Neural cell (in vitro differentiated cells): ENCODE results near the gene OBI1. TPM values are rescaled to one million over a fixed set of nuclear protein-coding genes. Genes with fewer than 3 reads are reported as not detected.

Experiments used
- H2AFZ ChIP-seq: fragments of 200-600, 300-800 bp; sonication (generic), shearing (Covaris generic); 2 replicates; pipeline ENCODE4 v1.6.0; 2014; ENCODE audit warnings: low read depth, mild to moderate bottlenecking, antibody characterized with exemption, low read length, moderate library complexity
- H3F3A ChIP-seq: fragments of 200-600 bp; shearing (Covaris generic); 2 replicates; pipeline ENCODE4 v1.6.1; 2016; ENCODE audit warnings: mild to moderate bottlenecking, moderate library complexity, mixed read lengths, antibody characterized with exemption, low read length; ENCODE audit not compliant: insufficient read depth, poor library complexity, severe bottlenecking
- H3K27ac ChIP-seq: fragments of 200-600, 300-800 bp; sonication (generic), shearing (Covaris generic); 2 replicates; pipeline ENCODE4 v1.5.1; 2014; ENCODE audit warnings: mild to moderate bottlenecking, low read length, moderate library complexity
- H3K27me3 ChIP-seq: fragments of 300-800, 200-600 bp; sonication (generic), shearing (Covaris generic); 2 replicates; pipeline ENCODE4 v1.6.0; 2014; ENCODE audit warnings: mild to moderate bottlenecking, low read depth, low read length, moderate library complexity; ENCODE audit not compliant: insufficient read depth
- H3K36me3 ChIP-seq: fragments of 300-800, 200-600 bp; sonication (generic), shearing (Covaris generic); 2 replicates; pipeline ENCODE4 v1.5.1; 2014; ENCODE audit warnings: mild to moderate bottlenecking, antibody characterized with exemption, low read length, moderate library complexity; ENCODE audit not compliant: insufficient read depth
- H3K4me2 ChIP-seq: fragments of 300-800, 200-600 bp; sonication (generic), shearing (Covaris generic); 2 replicates; pipeline ENCODE4 v1.6.0; 2014; ENCODE audit warnings: mild to moderate bottlenecking, low read length
- H3K4me3 ChIP-seq: fragments of 300-800, 200-600 bp; sonication (generic), shearing (Covaris generic); 2 replicates; pipeline ENCODE4 v1.5.1; 2014; ENCODE audit warnings: mild to moderate bottlenecking, low read length, moderate library complexity
- H3K79me2 ChIP-seq: fragments of 200-600 bp; shearing (Covaris generic); replicated peaks from 2 replicates; pipeline ENCODE4 v1.6.0; 2014; ENCODE audit warnings: mild to moderate bottlenecking, low read length, moderate library complexity; ENCODE audit not compliant: insufficient read depth
- H3K9ac ChIP-seq: fragments of 300-800, 200-600 bp; sonication (generic), shearing (Covaris generic); 2 replicates; pipeline ENCODE4 v1.6.1; 2016; ENCODE audit warnings: mild to moderate bottlenecking, low read length, mixed read lengths
- H3K9me2 ChIP-seq: fragments of 200-600 bp; shearing (Covaris generic); 2 replicates; pipeline ENCODE4 v1.6.1; 2016; ENCODE audit warnings: mild to moderate bottlenecking, low read length, mixed read lengths; ENCODE audit not compliant: insufficient read depth
- H3K9me3 ChIP-seq: fragments of 200-600, 300-800 bp; sonication (generic), shearing (Covaris generic); 2 replicates; pipeline ENCODE4 v1.6.1; 2016; ENCODE audit warnings: mild to moderate bottlenecking, mixed run types, low read length, moderate library complexity, mixed read lengths
- H4K20me1 ChIP-seq: fragments of 200-600 bp; shearing (Covaris generic); 2 replicates; pipeline ENCODE4 v1.6.1; 2016; ENCODE audit warnings: mild to moderate bottlenecking, mixed run types; ENCODE audit not compliant: insufficient read depth
- EZH2 ChIP-seq: fragments of 200-600, 300-800 bp; shearing (Covaris generic), sonication (generic); IDR thresholded peaks from 2 replicates; pipeline ENCODE4 v1.6.1; 2014; ENCODE audit warnings: antibody characterized with exemption, low read length, borderline replicate concordance, mild to moderate bottlenecking; ENCODE audit not compliant: insufficient read depth, poor library complexity, severe bottlenecking
- MXI1 ChIP-seq: fragments of 450-650 bp; conservative IDR thresholded peaks from 2 replicates; pipeline ENCODE4 v1.6.1; 2014; ENCODE audit warnings: antibody characterized with exemption, mild to moderate bottlenecking; ENCODE audit not compliant: poor library complexity, severe bottlenecking
- POLR2AphosphoS5 ChIP-seq: IDR thresholded peaks from 2 replicates; pipeline ENCODE4 v1.6.1; 2012
- RAD21 ChIP-seq: fragments of 450-650 bp; conservative IDR thresholded peaks from 2 replicates; pipeline ENCODE4 v1.6.1; 2014; ENCODE audit warnings: antibody characterized with exemption, mild to moderate bottlenecking, moderate library complexity
- REST ChIP-seq: IDR thresholded peaks from 2 replicates; pipeline ENCODE4 v1.6.1; 2012; ENCODE audit warnings: borderline replicate concordance
- TAF1 ChIP-seq: IDR thresholded peaks from 2 replicates; pipeline ENCODE4 v1.6.1; 2012; ENCODE audit warnings: low read depth
- polyA plus RNA-seq: library from polyadenylated mRNA; depleted of rRNA; stranded (reverse); fragments of >200 nt; gene quantifications from 2 replicates; pipeline ENCODE4 v1.2.3, GENCODE V29; 2014

The OBI1 gene
- polyA plus RNA-seq, 1 donor from 2014 or later: 40.1 TPM

DNA sequence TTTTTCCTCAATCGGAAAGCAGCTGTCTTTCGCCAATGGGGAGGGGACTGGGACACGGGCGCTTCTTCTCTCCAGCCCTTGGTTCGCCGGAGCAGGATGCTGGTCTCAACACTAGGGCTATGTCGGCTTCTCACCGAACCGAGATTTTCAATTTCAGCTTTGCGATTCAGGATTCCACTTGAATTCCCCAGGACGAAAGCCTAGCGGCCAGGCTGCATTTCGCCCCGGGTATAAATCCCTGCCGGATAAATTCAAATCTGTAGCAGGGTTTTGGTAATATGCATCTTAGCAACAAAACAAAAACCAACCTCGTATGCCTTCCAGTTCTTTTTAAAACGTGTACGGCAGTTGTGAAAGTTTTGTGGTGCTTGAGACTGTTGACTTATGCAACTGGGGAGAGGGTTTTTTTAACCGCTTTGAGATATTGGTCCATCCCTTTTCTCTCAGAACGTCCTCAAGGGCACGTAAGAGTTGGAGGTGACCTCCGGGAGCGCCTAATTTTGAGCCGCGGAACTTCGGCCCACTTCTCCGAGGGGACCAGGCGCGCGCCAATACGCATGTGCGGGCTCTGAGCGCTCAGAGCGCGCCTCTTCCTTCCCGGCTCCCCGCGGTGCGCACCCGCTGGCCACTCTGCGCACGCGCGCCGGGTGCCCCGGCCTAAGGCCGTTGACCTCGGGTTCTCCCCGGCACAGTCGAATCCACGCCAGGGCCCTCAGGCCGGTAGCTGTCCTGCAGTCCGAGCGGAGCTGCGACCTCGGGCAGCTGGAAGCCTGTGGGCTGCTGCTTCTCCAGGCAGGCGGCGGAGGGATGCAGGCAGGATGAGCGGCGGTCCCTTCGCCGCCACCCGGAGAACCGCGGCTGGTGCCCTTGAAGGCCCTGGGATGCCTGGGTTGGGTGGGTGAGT, 63.2 kb downstream of the OBI1 start:
- Histone ChIP-seq H3K4me3 (peak overlapping the region; percentile 48), H3K9me2 (no peaks in the 10 kb centered on the region), H3K27me3 (peaks cover 100% of the 10 kb centered on the region), H3K9me3 (no peaks in the 10 kb centered on the region), H4K20me1 (no peaks in the 10 kb centered on the region), H3F3A (no peaks in the 10 kb centered on the region), H3K4me2 (no peak overlapping the region), H2AFZ (no peak overlapping the region), H3K9ac (no peak overlapping the region), H3K27ac (no peak overlapping the region), H3K36me3 (no peaks in the 10 kb centered on the region), H3K79me2 (no peaks in the 10 kb centered on the region)
- TF ChIP-seq EZH2: peak; percentile 88
- no peak for TF ChIP-seq TAF1

- no peak overlapping the region for H3K9ac ChIP-seq
- H3K9me3 ChIP-seq: no peaks in the 10 kb centered on the region
- H2AFZ ChIP-seq: no peak overlapping the region
- no peak overlapping the region for H3K4me3 ChIP-seq
- no peaks in the 10 kb centered on the region for H4K20me1 ChIP-seq
- no peak overlapping the region for H3K27ac ChIP-seq
- H3K27me3 ChIP-seq: peaks cover 100% of the 10 kb centered on the region
- H3K79me2 ChIP-seq: no peaks in the 10 kb centered on the region
- no peaks in the 10 kb centered on the region for H3F3A ChIP-seq
- peak; percentile 29 for TF ChIP-seq EZH2
- TF ChIP-seq MXI1: no peak
- no peak overlapping the region for H3K4me2 ChIP-seq
- no peaks in the 10 kb centered on the region for H3K9me2 ChIP-seq
- H3K36me3 ChIP-seq: no peaks in the 10 kb centered on the region
Measured at GRCh38 chr13:78594456-78594975, 64.4 kb downstream of the OBI1 start.

DNA sequence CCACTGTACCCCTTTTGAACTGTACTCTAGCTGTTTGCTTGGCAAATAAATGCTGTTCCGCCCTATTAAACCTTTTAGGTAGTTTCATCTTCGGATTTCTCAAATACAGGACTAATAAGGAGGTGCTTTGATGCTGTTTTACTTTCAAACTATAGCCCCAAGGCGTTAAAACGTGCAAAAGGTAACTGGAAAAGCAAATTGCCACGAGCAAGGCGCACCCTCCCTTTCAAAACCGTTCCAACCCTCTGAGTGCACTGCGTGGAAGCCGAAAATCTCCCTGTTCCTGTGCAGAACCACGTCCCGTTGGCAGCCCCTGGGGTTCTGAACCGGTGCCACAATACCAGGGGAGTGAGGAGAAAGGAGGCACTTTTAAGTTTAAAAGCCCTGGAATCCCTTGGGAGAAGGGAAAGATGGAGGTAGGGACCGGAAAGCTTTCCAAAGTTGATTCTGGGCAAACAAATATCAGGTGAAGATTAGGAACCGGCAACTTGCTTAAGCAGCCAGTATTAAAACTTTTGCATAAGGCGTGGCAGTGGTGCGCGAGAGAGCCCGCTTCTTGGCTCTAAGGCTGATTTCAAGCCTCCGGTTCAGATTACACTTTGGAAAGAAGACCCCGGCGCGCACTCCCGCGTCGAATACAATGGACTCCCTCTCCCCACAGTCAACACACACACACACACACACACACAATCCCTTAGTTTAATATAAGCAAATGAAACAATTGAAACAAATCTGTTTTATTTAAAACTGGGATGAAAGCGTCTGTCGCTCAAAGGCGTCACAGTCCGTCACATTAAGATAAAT, 65.1 kb downstream of the OBI1 start:
- H3K79me2 ChIP-seq: no peaks in the 10 kb centered on the region
- TF ChIP-seq POLR2AphosphoS5 (peak; percentile 51), RAD21 (no peak), EZH2 (peak; percentile 42), REST (no peak)
- no peak overlapping the region for H3K27ac ChIP-seq
- H3K4me2 ChIP-seq: no peak overlapping the region
- H3K9me2 ChIP-seq: no peaks in the 10 kb centered on the region
- no peaks in the 10 kb centered on the region for H3F3A ChIP-seq
- peaks cover 100% of the 10 kb centered on the region for H3K27me3 ChIP-seq
- no peak overlapping the region for H3K9ac ChIP-seq
- no peaks in the 10 kb centered on the region for H3K9me3 ChIP-seq
- H3K4me3 ChIP-seq: no peak overlapping the region
- H4K20me1 ChIP-seq: no peaks in the 10 kb centered on the region
- H3K36me3 ChIP-seq: no peaks in the 10 kb centered on the region
- no peak overlapping the region for H2AFZ ChIP-seq
